ENCODE data around the gene LNX2.
"Not testable (repeated sequence)": the region's sequence is repeated elsewhere in the genome, so short reads cannot be mapped to it uniquely, and the experiment has no call there.

The LNX2 gene

DNA sequence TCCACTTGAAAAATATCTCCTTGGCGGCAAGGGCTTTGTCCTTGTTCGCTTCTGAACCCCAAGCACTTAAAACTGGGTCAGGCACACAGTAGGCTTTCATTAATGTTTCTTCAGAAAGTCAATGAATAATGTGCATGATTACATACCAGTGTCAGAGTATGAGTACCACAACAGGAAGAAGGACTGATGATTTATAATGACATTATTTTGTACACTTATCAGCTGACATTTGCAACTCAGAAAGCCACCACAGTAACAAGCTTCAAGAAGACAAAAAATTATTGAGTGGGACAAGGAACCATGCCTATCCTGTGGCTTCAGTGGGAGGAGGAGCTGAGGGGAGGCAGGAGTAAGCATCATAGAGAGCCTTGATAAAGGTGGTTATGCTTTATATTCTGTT, 11.3 kb upstream of the LNX2 start:
- Histone ChIP-seq H3K4me2 (ENCODE audit: low read length) (no peak overlapping the region), H4K91ac (ENCODE audit: low read depth, low read length) (no peak overlapping the region), H3K79me2 (ENCODE audit: control insufficient read depth, insufficient read depth, low read length, poor library complexity) (no peaks in the 10 kb centered on the region), H4K12ac (ENCODE audit: low read depth, low read length) (no peak overlapping the region), H2AFZ (ENCODE audit: insufficient read depth, low read length, poor library complexity) (no peak overlapping the region), H3K9me3 (ENCODE audit: insufficient read depth, low read depth, low read length) (peaks cover 1% of the 10 kb centered on the region), H2BK5ac (ENCODE audit: low read depth, low read length, poor library complexity) (no peak overlapping the region), H3K79me1 (ENCODE audit: low read length) (no peaks in the 10 kb centered on the region), H3K4me1 (ENCODE audit: control insufficient read depth in 1 of 2, insufficient read depth in 2 of 2, low read length in 2 of 2) (no peaks in the 10 kb centered on the region), H2BK12ac (ENCODE audit: low read length) (no peak overlapping the region), H3K27ac (ENCODE audit: low read depth, low read length) (no peak overlapping the region), H2AK5ac (ENCODE audit: low read length) (no peak overlapping the region), H3K4ac (ENCODE audit: low read depth, low read length) (no peak overlapping the region), H3K23ac (ENCODE audit: low read length) (no peak overlapping the region), H4K8ac (ENCODE audit: low read depth, low read length) (no peak overlapping the region), H3K14ac (ENCODE audit: low read length) (no peak overlapping the region), H3K36me3 (ENCODE audit: control insufficient read depth in 1 of 2, insufficient read depth in 2 of 2, low read length in 2 of 2) (peaks cover 0 to 6% of the 10 kb centered on the region in 2 experiments), H2BK120ac (ENCODE audit: insufficient read depth, low read length, poor library complexity) (no peak overlapping the region), H3K18ac (ENCODE audit: low read length) (no peak overlapping the region), H3K4me3 (ENCODE audit: low read depth, low read length) (no peak overlapping the region), H3K9ac (ENCODE audit: low read length) (no peak overlapping the region), H3K27me3 (ENCODE audit: insufficient read depth, low read length) (no peaks in the 10 kb centered on the region)
- WGBS (ENCODE audit: extremely low coverage, insufficient coverage, insufficient read length) = no CpG with 5 or more reads among the region's 2 CpGs
- DNase-seq = no peak

DNA sequence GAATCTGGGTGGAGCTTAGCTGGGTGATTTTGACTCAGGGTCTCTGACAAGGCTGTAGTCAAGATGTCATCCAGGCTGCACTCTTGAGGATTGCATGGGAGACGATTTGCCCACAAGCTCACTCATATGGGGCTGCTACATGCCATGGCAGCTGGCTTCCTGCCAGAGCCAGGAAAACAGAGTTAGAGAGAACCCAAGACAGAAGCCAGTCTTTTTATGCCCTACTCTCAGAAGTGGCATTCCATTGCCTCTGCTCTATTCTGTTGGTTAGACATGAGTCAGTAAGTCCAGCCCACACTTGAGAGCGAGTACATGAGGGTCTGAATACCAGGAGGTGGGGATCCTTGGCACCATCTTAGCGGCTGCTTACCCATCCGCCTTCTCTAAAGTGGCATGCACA, 10.8 kb upstream of the LNX2 start:
- Histone ChIP-seq H3K79me2 (ENCODE audit: control insufficient read depth, insufficient read depth, low read length, poor library complexity) (no peaks in the 10 kb centered on the region), H4K91ac (ENCODE audit: low read depth, low read length) (no peak overlapping the region), H2BK12ac (ENCODE audit: low read length) (no peak overlapping the region), H3K4me1 (ENCODE audit: control insufficient read depth in 1 of 2, insufficient read depth in 2 of 2, low read length in 2 of 2) (no peaks in the 10 kb centered on the region), H4K8ac (ENCODE audit: low read depth, low read length) (no peak overlapping the region), H2AFZ (ENCODE audit: insufficient read depth, low read length, poor library complexity) (no peak overlapping the region), H3K4me2 (ENCODE audit: low read length) (no peak overlapping the region), H3K9ac (ENCODE audit: low read length) (no peak overlapping the region), H2AK5ac (ENCODE audit: low read length) (no peak overlapping the region), H3K9me3 (ENCODE audit: insufficient read depth, low read depth, low read length) (peaks cover 1% of the 10 kb centered on the region), H3K4ac (ENCODE audit: low read depth, low read length) (no peak overlapping the region), H3K27me3 (ENCODE audit: insufficient read depth, low read length) (no peaks in the 10 kb centered on the region), H2BK120ac (ENCODE audit: insufficient read depth, low read length, poor library complexity) (no peak overlapping the region), H3K27ac (ENCODE audit: low read depth, low read length) (no peak overlapping the region), H2BK5ac (ENCODE audit: low read depth, low read length, poor library complexity) (no peak overlapping the region), H4K12ac (ENCODE audit: low read depth, low read length) (no peak overlapping the region), H3K14ac (ENCODE audit: low read length) (no peak overlapping the region), H3K79me1 (ENCODE audit: low read length) (no peaks in the 10 kb centered on the region), H3K23ac (ENCODE audit: low read length) (no peak overlapping the region), H3K36me3 (ENCODE audit: control insufficient read depth in 1 of 2, insufficient read depth in 2 of 2, low read length in 2 of 2) (peaks cover 0 to 6% of the 10 kb centered on the region in 2 experiments), H3K4me3 (ENCODE audit: low read depth, low read length) (no peak overlapping the region), H3K18ac (ENCODE audit: low read length) (no peak overlapping the region)
- no CpG with 5 or more reads among the region's 4 CpGs for WGBS (ENCODE audit: extremely low coverage, insufficient coverage, insufficient read length)
- DNase-seq = no peak

DNA sequence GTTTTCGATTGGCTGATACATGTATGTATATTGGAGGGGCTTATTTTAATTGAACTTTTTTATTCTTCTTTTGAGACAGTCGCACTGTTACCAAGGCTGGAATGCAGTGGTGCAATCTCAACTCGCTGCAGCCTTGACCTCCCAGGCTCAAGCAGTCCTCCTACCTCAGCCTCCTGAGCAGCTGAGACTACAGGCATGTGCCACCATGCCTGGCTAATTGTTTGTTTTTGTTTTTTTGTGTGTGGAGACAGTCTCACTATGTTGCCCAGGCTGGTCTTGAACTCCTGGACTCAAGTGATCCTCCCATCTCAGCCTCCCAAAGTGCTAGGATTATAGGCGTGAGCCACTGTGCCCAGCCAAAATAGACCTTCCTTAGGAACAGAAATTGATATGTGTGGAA, 8.4 kb upstream of the LNX2 start:
- 100% methylated on average over 1 of the region's 4 CpGs for WGBS (ENCODE audit: extremely low coverage, insufficient coverage, insufficient read length)
- H3K4me2 ChIP-seq (ENCODE audit: low read length); H2BK5ac ChIP-seq (ENCODE audit: low read depth, low read length, poor library complexity); H2AFZ ChIP-seq (ENCODE audit: insufficient read depth, low read length, poor library complexity); H3K27ac ChIP-seq (ENCODE audit: low read depth, low read length); H3K4me1 ChIP-seq (ENCODE audit: control insufficient read depth in 1 of 2, insufficient read depth in 2 of 2, low read length in 2 of 2); H3K9ac ChIP-seq (ENCODE audit: low read length); H3K4ac ChIP-seq (ENCODE audit: low read depth, low read length); H3K4me3 ChIP-seq (ENCODE audit: low read depth, low read length); H3K79me1 ChIP-seq (ENCODE audit: low read length); H3K79me2 ChIP-seq (ENCODE audit: control insufficient read depth, insufficient read depth, low read length, poor library complexity); H3K27me3 ChIP-seq (ENCODE audit: insufficient read depth, low read length); H3K18ac ChIP-seq (ENCODE audit: low read length); H3K23ac ChIP-seq (ENCODE audit: low read length); H2BK12ac ChIP-seq (ENCODE audit: low read length); DNase-seq; H3K9me3 ChIP-seq (ENCODE audit: insufficient read depth, low read depth, low read length); H3K14ac ChIP-seq (ENCODE audit: low read length); H4K12ac ChIP-seq (ENCODE audit: low read depth, low read length); H4K8ac ChIP-seq (ENCODE audit: low read depth, low read length); H2BK120ac ChIP-seq (ENCODE audit: insufficient read depth, low read length, poor library complexity); H2AK5ac ChIP-seq (ENCODE audit: low read length); H4K91ac ChIP-seq (ENCODE audit: low read depth, low read length): not testable (repeated sequence)
- H3K36me3 ChIP-seq (ENCODE audit: control insufficient read depth in 1 of 2, insufficient read depth in 2 of 2, low read length in 2 of 2) = peaks cover 0 to 11% of the 10 kb centered on the region in 2 experiments

DNA sequence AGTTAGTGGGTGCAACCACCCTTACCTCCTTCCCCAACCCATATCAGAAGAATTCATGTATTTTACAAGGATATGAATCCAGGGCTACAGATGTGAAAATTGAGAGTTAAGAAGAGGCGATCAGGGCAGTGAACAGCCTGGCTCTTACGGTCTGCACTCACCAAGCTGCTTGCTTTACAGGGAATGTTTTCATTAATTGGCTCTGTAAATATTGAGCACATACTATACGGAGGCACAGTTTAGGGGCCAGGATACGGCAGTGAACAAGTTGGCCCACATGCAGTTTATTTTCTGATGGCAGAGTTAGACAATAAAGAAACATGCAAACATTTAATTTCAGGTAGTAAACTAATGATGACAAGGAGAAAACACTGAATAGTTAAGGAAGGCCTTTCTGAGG, 7.8 kb upstream of the LNX2 start:
- Histone ChIP-seq H3K79me2 (ENCODE audit: control insufficient read depth, insufficient read depth, low read length, poor library complexity) (no peaks in the 10 kb centered on the region), H3K79me1 (ENCODE audit: low read length) (no peaks in the 10 kb centered on the region)

More for the DNA sequence above, 7.8 kb upstream of the LNX2 start:
- no peak for DNase-seq
- Histone ChIP-seq H2AFZ (ENCODE audit: insufficient read depth, low read length, poor library complexity) (no peak overlapping the region), H3K4me3 (ENCODE audit: low read depth, low read length) (no peak overlapping the region), H2BK5ac (ENCODE audit: low read depth, low read length, poor library complexity) (no peak overlapping the region), H3K36me3 (ENCODE audit: control insufficient read depth in 1 of 2, insufficient read depth in 2 of 2, low read length in 2 of 2) (peaks cover 0 to 11% of the 10 kb centered on the region in 2 experiments), H4K91ac (ENCODE audit: low read depth, low read length) (no peak overlapping the region), H3K23ac (ENCODE audit: low read length) (no peak overlapping the region), H3K9ac (ENCODE audit: low read length) (no peak overlapping the region), H3K14ac (ENCODE audit: low read length) (no peak overlapping the region), H2BK120ac (ENCODE audit: insufficient read depth, low read length, poor library complexity) (no peak overlapping the region), H3K18ac (ENCODE audit: low read length) (no peak overlapping the region), H3K27ac (ENCODE audit: low read depth, low read length) (no peak overlapping the region), H4K12ac (ENCODE audit: low read depth, low read length) (no peak overlapping the region), H2AK5ac (ENCODE audit: low read length) (no peak overlapping the region), H3K4me2 (ENCODE audit: low read length) (no peak overlapping the region), H3K4me1 (ENCODE audit: control insufficient read depth in 1 of 2, insufficient read depth in 2 of 2, low read length in 2 of 2) (no peaks in the 10 kb centered on the region), H3K4ac (ENCODE audit: low read depth, low read length) (no peak overlapping the region), H2BK12ac (ENCODE audit: low read length) (no peak overlapping the region), H3K9me3 (ENCODE audit: insufficient read depth, low read depth, low read length) (peaks cover 1% of the 10 kb centered on the region), H3K27me3 (ENCODE audit: insufficient read depth, low read length) (no peaks in the 10 kb centered on the region), H4K8ac (ENCODE audit: low read depth, low read length) (no peak overlapping the region)
- WGBS (ENCODE audit: extremely low coverage, insufficient coverage, insufficient read length) = no CpG with 5 or more reads among the region's 4 CpGs

All from trophoblast cell (in vitro differentiated cells and primary cell).